H1 (cell line): Measurements from ENCODE around the gene SLC2A4. TPM values are rescaled to one million over a fixed set of nuclear protein-coding genes. Genes with fewer than 3 reads are reported as not detected.

Experiments
- CTCF ChIA-PET: fragments of 300-600 bp; sonication (Branson Sonifier 250); formaldehyde crosslinking; loops from one replicate; lab custom pipeline; 2021; ENCODE audit not compliant: partially characterized antibody; lab: Charles Lee
- POLR2A ChIA-PET: fragments of 300-600 bp; sonication (Branson Sonifier 250); formaldehyde crosslinking; loops from one replicate; lab custom pipeline; 2021; ENCODE audit warnings: inconsistent platforms; ENCODE audit not compliant: partially characterized antibody; lab: Charles Lee
- DNase-seq, 2 experiments: peaks; one replicate each; pipeline versions ENCODE4 v3.0.0 to v3.0.0-alpha.2; 2010 to 2022; ENCODE audit warnings: low spot score in 2 of 2, low read depth in 1 of 2, mixed read lengths in 1 of 2
- FAIRE-seq: peaks from 2 replicates; lab custom pipeline; 2011; peaks lifted over from hg19 to GRCh38; lab: Jason Lieb, UNC
- H2AFZ ChIP-seq: 2 replicates; pipeline ENCODE4 v1.8.1; 2012; ENCODE audit warnings: low read length, inconsistent platforms
- H2AK5ac ChIP-seq: 2 replicates; pipeline ENCODE4 v1.6.1; 2013; ENCODE audit warnings: low read depth, low read length
- H2BK120ac ChIP-seq: replicated peaks from 2 replicates; pipeline ENCODE3; 2013; ENCODE audit warnings: low read depth, low read length, inconsistent platforms
- H2BK12ac ChIP-seq: 2 replicates; pipeline ENCODE4 v1.6.1; 2013; ENCODE audit warnings: low read depth, low read length
- H2BK15ac ChIP-seq: 2 replicates; pipeline ENCODE4 v1.6.1; 2013; ENCODE audit warnings: low read length
- H2BK20ac ChIP-seq: 2 replicates; pipeline ENCODE4 v1.6.1; 2013; ENCODE audit warnings: low read length
- H2BK5ac ChIP-seq: 2 replicates; pipeline ENCODE4 v1.6.1; 2013; ENCODE audit warnings: low read depth, low read length
- H3K14ac ChIP-seq: 2 replicates; pipeline ENCODE4 v1.6.1; 2013; ENCODE audit warnings: inconsistent platforms; ENCODE audit not compliant: insufficient read length
- H3K18ac ChIP-seq: 2 replicates; pipeline ENCODE4 v1.6.1; 2013; ENCODE audit warnings: low read length; ENCODE audit errors: extremely low read depth
- H3K23ac ChIP-seq: 2 replicates; pipeline ENCODE4 v1.6.1; 2013; ENCODE audit warnings: inconsistent platforms; ENCODE audit not compliant: insufficient read length
- H3K23me2 ChIP-seq: 2 replicates; pipeline ENCODE4 v1.6.1; 2013; ENCODE audit warnings: low read depth, low read length
- H3K27ac ChIP-seq: 2 replicates; pipeline ENCODE4 v1.6.1; 2011; ENCODE audit warnings: low read depth, low read length, inconsistent platforms
- H3K27me3 ChIP-seq, 4 experiments: replicated peaks in 1 of 4; 1 replicate in 1 of 4; 2 replicates in 3 of 4; pipeline versions ENCODE4 v1.6.1 to v1.8.1; 2011 to 2013; ENCODE audit warnings: low read length in 3 of 4, mild to moderate bottlenecking in 3 of 4, inconsistent platforms in 2 of 4, mixed read lengths in 2 of 4, moderate library complexity in 1 of 4; ENCODE audit not compliant: control insufficient read depth in 3 of 4, insufficient read depth in 3 of 4; ENCODE audit errors: extremely low read depth in 1 of 4
- H3K36me3 ChIP-seq, 4 experiments: 2 replicates each; pipeline versions ENCODE4 v1.6.1 to v1.8.1; 2011 to 2013; ENCODE audit warnings: mild to moderate bottlenecking in 4 of 4, low read length in 3 of 4, moderate library complexity in 2 of 4, control low read depth in 1 of 4, inconsistent platforms in 1 of 4; ENCODE audit not compliant: insufficient read depth in 4 of 4, control insufficient read depth in 2 of 4
- H3K4ac ChIP-seq: replicated peaks from 2 replicates; pipeline ENCODE3; 2013; ENCODE audit warnings: low read length, low read depth, mixed read lengths, inconsistent platforms; ENCODE audit not compliant: insufficient read length
- H3K4me1 ChIP-seq, 4 experiments: replicated peaks in 1 of 4; 1 replicate in 1 of 4; 2 replicates in 3 of 4; pipeline versions ENCODE4 v1.6.1 to v1.8.1; 2011 to 2013; ENCODE audit warnings: low read length in 3 of 4, inconsistent platforms in 2 of 4, mixed read lengths in 1 of 4; ENCODE audit not compliant: insufficient read depth in 4 of 4, control insufficient read depth in 3 of 4
- H3K4me2 ChIP-seq, 2 experiments: 2 replicates each; pipeline versions ENCODE4 v1.6.1 to v1.8.1; 2011 to 2013; ENCODE audit warnings: low read depth in 2 of 2, low read length in 2 of 2, control low read depth in 1 of 2, inconsistent platforms in 1 of 2, mild to moderate bottlenecking in 1 of 2; ENCODE audit not compliant: insufficient read depth in 1 of 2
- H3K4me3 ChIP-seq, 4 experiments: fragments of 200-600, 300-600 bp in 1 of 4; sonication (generic), shearing (Covaris generic), sonication (Bioruptor Twin) in 1 of 4; 2 replicates each; pipeline versions ENCODE4 v1.5.1 to v1.8.1; 2011 to 2016; ENCODE audit warnings: low read length in 4 of 4, low read depth in 3 of 4, control low read depth in 2 of 4, inconsistent platforms in 2 of 4, mild to moderate bottlenecking in 2 of 4, mixed read lengths in 1 of 4, moderate library complexity in 1 of 4; ENCODE audit not compliant: insufficient read depth in 2 of 4; ENCODE audit errors: extremely low read depth in 1 of 4
- H3K56ac ChIP-seq: replicated peaks from 2 replicates; pipeline ENCODE3; 2013; ENCODE audit warnings: low read depth, mild to moderate bottlenecking, mixed read lengths, low read length, inconsistent platforms; ENCODE audit not compliant: insufficient read length
- H3K79me1 ChIP-seq: 2 replicates; pipeline ENCODE4 v1.6.1; 2013; ENCODE audit warnings: low read depth, low read length, control low read depth
- H3K79me2 ChIP-seq, 2 experiments: 2 replicates each; pipeline versions ENCODE4 v1.6.1 to v1.8.1; 2012 to 2013; ENCODE audit warnings: low read length in 2 of 2, mild to moderate bottlenecking in 2 of 2, inconsistent platforms in 1 of 2; ENCODE audit not compliant: insufficient read depth in 2 of 2, control insufficient read depth in 1 of 2
- H3K9ac ChIP-seq, 4 experiments: replicated peaks in 1 of 4; 1 replicate in 1 of 4; 2 replicates in 3 of 4; pipeline versions ENCODE4 v1.6.1 to v1.8.1; 2011 to 2013; ENCODE audit warnings: low read depth in 3 of 4, low read length in 3 of 4, control low read depth in 2 of 4, mild to moderate bottlenecking in 2 of 4, moderate library complexity in 2 of 4, inconsistent platforms in 1 of 4; ENCODE audit errors: extremely low read depth in 1 of 4
- H3K9me3 ChIP-seq, 2 experiments: 2 replicates each; pipeline versions ENCODE4 v1.6.1 to v1.8.1; 2012 to 2013; ENCODE audit warnings: mild to moderate bottlenecking in 2 of 2, moderate library complexity in 2 of 2, control low read depth in 1 of 2, inconsistent platforms in 1 of 2, low read depth in 1 of 2, low read length in 1 of 2, mixed read lengths in 1 of 2; ENCODE audit not compliant: insufficient read depth in 2 of 2
- H4K20me1 ChIP-seq, 2 experiments: replicated peaks in 1 of 2; 2 replicates each; pipeline versions ENCODE3 to v1.8.1; 2011 to 2013; ENCODE audit warnings: inconsistent platforms in 2 of 2, low read length in 2 of 2, mild to moderate bottlenecking in 1 of 2; ENCODE audit not compliant: insufficient read depth in 2 of 2, control insufficient read depth in 1 of 2
- H4K5ac ChIP-seq: 2 replicates; pipeline ENCODE4 v1.6.1; 2013; ENCODE audit warnings: low read length, low read depth, mixed read lengths, inconsistent platforms; ENCODE audit not compliant: insufficient read length
- H4K8ac ChIP-seq: 2 replicates; pipeline ENCODE4 v1.8.0; 2013; ENCODE audit warnings: mild to moderate bottlenecking, moderate library complexity, low read length, inconsistent platforms; ENCODE audit not compliant: insufficient read depth; ENCODE audit errors: extremely low read depth
- H4K91ac ChIP-seq: replicated peaks from 2 replicates; pipeline ENCODE3; 2013; ENCODE audit warnings: low read length, mixed read lengths, inconsistent platforms; ENCODE audit not compliant: insufficient read length
- CREB1 ChIP-seq: IDR thresholded peaks from 2 replicates; pipeline ENCODE4 v1.6.1; 2012; ENCODE audit warnings: inconsistent platforms
- PHF8 ChIP-seq: fragments of 200-600 bp; sonication (generic); conservative IDR thresholded peaks from 2 replicates; pipeline ENCODE4 v1.7.1; 2012; ENCODE audit warnings: low read depth, mild to moderate bottlenecking, inconsistent platforms, low read length, moderate library complexity
- SIN3A ChIP-seq, 2 experiments: IDR thresholded peaks in 1 of 2; conservative IDR thresholded peaks in 1 of 2; 2 replicates each; pipeline ENCODE4 v1.6.1; 2011 to 2012; ENCODE audit warnings: low read length in 2 of 2, improper control_type of control experiment in 1 of 2, low read depth in 1 of 2, mild to moderate bottlenecking in 1 of 2
- SIX5 ChIP-seq: IDR thresholded peaks from 2 replicates; pipeline ENCODE4 v1.6.1; 2011; ENCODE audit warnings: mild to moderate bottlenecking, low read depth, low read length
- TAF1 ChIP-seq: IDR thresholded peaks from 2 replicates; pipeline ENCODE4 v1.6.1; 2011; ENCODE audit warnings: mild to moderate bottlenecking, low read depth, low read length
- YY1 ChIP-seq: IDR thresholded peaks from 2 replicates; pipeline ENCODE4 v1.6.1; 2011; ENCODE audit warnings: low read depth, mild to moderate bottlenecking, low read length
- WGBS, 2 experiments: shearing (Covaris generic) in 1 of 2; methylation state at CpG; one replicate each; pipeline versions ENCODE4 v1.1.6 to v1.1.7; 2013 to 2015; ENCODE audit warnings: low lambda C conversion rate in 2 of 2, mixed read lengths in 2 of 2, inconsistent platforms in 1 of 2, low coverage in 1 of 2, missing lambda C conversion rate in 1 of 2; ENCODE audit not compliant: insufficient replicate concordance in 2 of 2, insufficient coverage in 1 of 2, insufficient read length in 1 of 2; ENCODE audit errors: extremely low coverage in 1 of 2, missing lambda C conversion rate in 1 of 2; 5-methylcytosine and 5-hydroxymethylcytosine counted together
- polyA plus RNA-seq, 7 experiments: library from polyadenylated mRNA; depleted of rRNA in 3 of 7; stranded (reverse) in 5 of 7; unstranded in 2 of 7; fragments of >200 nt in 5 of 7; fragments of 200-250 nt in 2 of 7; gene quantifications; 1 replicate in 5 of 7; 2 replicates in 1 of 7; 4 replicates in 1 of 7; pipeline versions ENCODE4 v1.2.1 to v1.2.3, GENCODE V29; 2011 to 2013; ENCODE audit warnings: missing spikeins in 2 of 7, mixed read lengths in 2 of 7
- total RNA-seq: library from RNA; stranded (reverse); fragmentation: NEBNext Ultra II Directional; extraction: Animal tissue kit (Norgen Biotek cat#: 25700); gene quantifications from 2 replicates; pipeline ENCODE4 v1.2.1, GENCODE V29; 2021
- TF ChIP-seq, protein P1 (sequence below): IDR thresholded peaks from 2 replicates; pipeline ENCODE4 v1.6.1; 2011; ENCODE audit warnings: low read depth, mild to moderate bottlenecking, low read length; ENCODE audit not compliant: insufficient read depth
- TF ChIP-seq, protein P2 (sequence below), 3 experiments: IDR thresholded peaks; 1 replicate in 2 of 3; 2 replicates in 1 of 3; pipeline versions ENCODE4 v1.5.1 to v1.6.1; 2011; ENCODE audit warnings: low read length in 3 of 3, mild to moderate bottlenecking in 3 of 3, inconsistent platforms in 2 of 3, low read depth in 1 of 3, moderate library complexity in 1 of 3; ENCODE audit not compliant: insufficient read depth in 1 of 3; ENCODE audit errors: control extremely low read depth in 1 of 3

Gene SLC2A4
- total and polyA plus RNA-seq, 2 of the 8 experiments (the other 6 are each of a cell fraction or from before 2014, with no cell fraction given), result 5.7 to 6.9 TPM

DNA sequence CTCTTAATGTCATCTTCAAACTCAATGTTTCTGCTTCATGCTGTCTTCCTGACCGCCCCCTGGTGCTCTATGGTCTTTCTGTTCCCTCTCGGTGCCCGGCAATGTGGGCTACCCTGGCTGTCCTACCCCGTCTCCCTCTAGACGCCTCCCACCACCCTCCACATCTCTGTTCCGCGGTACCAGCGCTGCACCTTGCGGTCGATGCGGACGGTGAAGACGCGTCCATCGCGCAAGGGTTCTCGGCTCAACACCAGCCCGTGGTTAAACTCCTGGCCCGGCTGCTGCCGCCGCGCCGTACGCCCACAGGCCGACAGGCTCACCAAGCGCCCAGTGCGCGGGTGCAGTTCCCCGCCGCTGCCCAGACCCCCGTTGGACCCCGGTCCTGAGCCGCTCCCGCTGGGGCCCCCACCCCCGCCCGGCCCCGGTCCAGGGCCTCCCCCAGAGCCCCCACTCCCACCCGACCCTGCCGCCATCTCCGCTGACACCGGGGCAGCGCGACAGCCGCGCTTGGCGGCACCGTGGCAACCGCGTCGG lies 47.4 kb downstream of the SLC2A4 start, which contains the start of gene NEURL4:
Gene NEURL4 (minus strand): TSS at position 496 of the 534 bp plus-strand sequence. CDS start 23 bp downstream, at position 473.
- Histone ChIP-seq H4K8ac (peak within 1 kb of the TSS; percentile 81; the same call in 1 of the 2 replicates), H4K20me1 (peaks cover 0 to 1% of the 10 kb centered on the region in 2 experiments), H3K56ac (peak within 1 kb of the TSS; percentile 90), H3K14ac (peak within 1 kb of the TSS; percentile 90), H4K5ac (peak within 1 kb of the TSS; percentile 88), H3K79me1 (peaks cover 2% of the 10 kb centered on the region; the same call in 1 of the 2 replicates), H2BK15ac (0 out of 2 replicates have a peak within 1 kb of the TSS, but pooled peaks have one; percentile 10), H3K4ac (no peak within 1 kb of the TSS), H2BK120ac (no peak within 1 kb of the TSS), H3K4me1 (peaks cover 0 to 19% (median 8%) of the 10 kb centered on the region in 4 experiments; a peak in 6 of 7 replicates), H3K9me3 (no peaks in the 10 kb centered on the region), H3K23me2 (peaks cover 8% of the 10 kb centered on the region), H2BK20ac (no peak within 1 kb of the TSS), H2BK5ac (peak within 1 kb of the TSS; percentile 66), H3K27ac (peak within 1 kb of the TSS; percentile 84), H3K18ac (peak within 1 kb of the TSS; percentile 57), H3K4me3 (peak within 1 kb of the TSS; percentile 69 to 97 (median 82)), H3K23ac (no peak within 1 kb of the TSS), H2AK5ac (no peak within 1 kb of the TSS), H2BK12ac (peak within 1 kb of the TSS; percentile 29; the same call in 1 of the 2 replicates), H3K36me3 (peaks cover 0 to 7% (median 5%) of the 10 kb centered on the region in 4 experiments; a peak in 4 of 8 replicates), H4K91ac (peak within 1 kb of the TSS; percentile 81), H2AFZ (no peak within 1 kb of the TSS), H3K27me3 (no peaks in the 10 kb centered on the region; a peak in 1 of 7 replicates), H3K79me2 (peaks cover 0 to 14% of the 10 kb centered on the region in 2 experiments; a peak in 2 of 4 replicates), H3K4me2 (peak within 1 kb of the TSS; percentile 96 to 98), H3K9ac (peak within 1 kb of the TSS; percentile 66 to 88 (median 84))
- FAIRE-seq, result no peak
- CTCF ChIA-PET, result interaction anchor here (0.7 to 9.3 kb wide), 8 partner anchors 15 to 359 kb away, joined by 3 to 167 read pairs (median 7); partner anchors contain the start of genes SENP3, TP53 and WRAP53
- DNase-seq, result no peak
- POLR2A ChIA-PET, result interaction anchor here (0.5 to 13.4 kb wide), 24 partner anchors 8 to 255 kb away, joined by 3 to 223 read pairs (median 4); partner anchors contain the start of genes ACADVL, ACAP1, CHRNB1 and CLDN7
- WGBS, 2 experiments, result 3% methylated on average over 30 of the region's 50 CpGs; no CpG with 5 or more reads in 1 of the 2 experiments
- TF ChIP-seq SIX5 (0 out of 2 replicates have a peak, but pooled peaks have one; percentile 10), CREB1 (no peak), YY1 (peak; percentile 86), PHF8 (no peak), SIN3A (conservative IDR thresholded peaks at IDR 0.05 in 1 of 2, IDR thresholded peaks at IDR 0.05 in 1 of 2; ENCODE audit: low read depth in 1 of 2, low read length in 2 of 2) (peak; percentile 31 to 54; a peak in 1 of 4 replicates), TAF1 (peak; percentile 39; the same call in 1 of the 2 replicates)
- TF ChIP-seq, protein P1, sequence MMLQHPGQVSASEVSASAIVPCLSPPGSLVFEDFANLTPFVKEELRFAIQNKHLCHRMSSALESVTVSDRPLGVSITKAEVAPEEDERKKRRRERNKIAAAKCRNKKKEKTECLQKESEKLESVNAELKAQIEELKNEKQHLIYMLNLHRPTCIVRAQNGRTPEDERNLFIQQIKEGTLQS, result no peak
- TF ChIP-seq, protein P2, sequence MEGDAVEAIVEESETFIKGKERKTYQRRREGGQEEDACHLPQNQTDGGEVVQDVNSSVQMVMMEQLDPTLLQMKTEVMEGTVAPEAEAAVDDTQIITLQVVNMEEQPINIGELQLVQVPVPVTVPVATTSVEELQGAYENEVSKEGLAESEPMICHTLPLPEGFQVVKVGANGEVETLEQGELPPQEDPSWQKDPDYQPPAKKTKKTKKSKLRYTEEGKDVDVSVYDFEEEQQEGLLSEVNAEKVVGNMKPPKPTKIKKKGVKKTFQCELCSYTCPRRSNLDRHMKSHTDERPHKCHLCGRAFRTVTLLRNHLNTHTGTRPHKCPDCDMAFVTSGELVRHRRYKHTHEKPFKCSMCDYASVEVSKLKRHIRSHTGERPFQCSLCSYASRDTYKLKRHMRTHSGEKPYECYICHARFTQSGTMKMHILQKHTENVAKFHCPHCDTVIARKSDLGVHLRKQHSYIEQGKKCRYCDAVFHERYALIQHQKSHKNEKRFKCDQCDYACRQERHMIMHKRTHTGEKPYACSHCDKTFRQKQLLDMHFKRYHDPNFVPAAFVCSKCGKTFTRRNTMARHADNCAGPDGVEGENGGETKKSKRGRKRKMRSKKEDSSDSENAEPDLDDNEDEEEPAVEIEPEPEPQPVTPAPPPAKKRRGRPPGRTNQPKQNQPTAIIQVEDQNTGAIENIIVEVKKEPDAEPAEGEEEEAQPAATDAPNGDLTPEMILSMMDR (IDR thresholded peaks at IDR 0.05; ENCODE audit: control extremely low read depth in 1 of 3, insufficient read depth in 1 of 3, low read depth in 1 of 3, low read length in 3 of 3), result peak in 1 of 3 experiments; percentile 3; a peak in 1 of 4 replicates
